Amygdala (tissue), 56 donors: ENCODE measurements around the gene MAT2A.
"Not testable (repeated sequence)": the region's sequence is repeated elsewhere in the genome, so short reads cannot be mapped to it uniquely, and the experiment has no call there.

Source experiments
- DNase-seq, 56 donors: peaks; one replicate each; lab custom pipeline; 2025; lab: John Stamatoyannopoulos, UW

The MAT2A gene

GRCh38 chr2:85523062-85523902 is 15.7 kb upstream of the MAT2A start:
- DNase-seq: no peak

- peak in 18 of 56 donors; percentile 13 to 74 (median 34) for DNase-seq
Measured at GRCh38 chr2:85523903-85524335, 15.0 kb upstream of the MAT2A start.

GRCh38 chr2:85524336-85524908 is 14.5 kb upstream of the MAT2A start:
- DNase-seq: peak in 2 of 56 donors; percentile 19 to 29

GRCh38 chr2:85525029-85525428 is 13.9 kb upstream of the MAT2A start:
- no peak for DNase-seq

GRCh38 chr2:85525567-85525966 is 13.4 kb upstream of the MAT2A start:
- no peak for DNase-seq

GRCh38 chr2:85527787-85528186 is 11.2 kb upstream of the MAT2A start:
- no peak for DNase-seq

GRCh38 chr2:85528355-85528754 is 10.6 kb upstream of the MAT2A start:
- DNase-seq: no peak

GRCh38 chr2:85529809-85530208 is 9.2 kb upstream of the MAT2A start:
- no peak for DNase-seq

- DNase-seq: no peak
Measured at GRCh38 chr2:85531589-85531988, 7.4 kb upstream of the MAT2A start.

GRCh38 chr2:85534099-85534498 is 4.9 kb upstream of the MAT2A start:
- no peak for DNase-seq

GRCh38 chr2:85534881-85535280 is 4.1 kb upstream of the MAT2A start:
- no peak for DNase-seq

GRCh38 chr2:85536479-85536878 is 2.5 kb upstream of the MAT2A start:
- DNase-seq: peak in 1 of 56 donors; percentile 14

GRCh38 chr2:85537600-85538506 is 1.1 kb upstream of the MAT2A start:
- peak in 47 of 56 donors; percentile 9 to 75 (median 46) for DNase-seq

GRCh38 chr2:85539361-85540132 is 579 bp downstream of the MAT2A start:
- peak in 46 of 56 donors; percentile 17 to 91 (median 59) for DNase-seq

GRCh38 chr2:85540133-85540648 is 1.2 kb downstream of the MAT2A start:
- no peak for DNase-seq

GRCh38 chr2:85541262-85541661 is 2.3 kb downstream of the MAT2A start:
- DNase-seq: no peak

- DNase-seq: no peak
Measured at GRCh38 chr2:85541753-85542457, 2.9 kb downstream of the MAT2A start.

- DNase-seq: no peak
Measured at GRCh38 chr2:85542777-85543176, 3.8 kb downstream of the MAT2A start.

- DNase-seq: not testable (repeated sequence)
Measured at GRCh38 chr2:85544254-85544691, 5.3 kb downstream of the MAT2A start.
